Colonic mucosa (tissue), 4 donors: ENCODE data around the gene LIME1. TPM values are rescaled to one million over a fixed set of nuclear protein-coding genes. Genes with fewer than 3 reads are reported as not detected.

ENCODE experiments used
- DNase-seq: peaks from one replicate; pipeline ENCODE4 v3.0.0-alpha.2; 2020
- H3K27ac ChIP-seq: fragments of 200-600 bp; one replicate; pipeline ENCODE4 v1.8.0; 2021
- H3K27me3 ChIP-seq: fragments of 200-600 bp; one replicate; pipeline ENCODE4 v1.8.0; 2021
- H3K36me3 ChIP-seq: fragments of 200-600 bp; one replicate; pipeline ENCODE4 v1.8.0; 2021
- H3K4me1 ChIP-seq: fragments of 200-600 bp; one replicate; pipeline ENCODE4 v1.8.0; 2021; ENCODE audit warnings: mild to moderate bottlenecking
- H3K4me3 ChIP-seq: fragments of 200-600 bp; one replicate; pipeline ENCODE4 v1.8.0; 2021
- H3K9ac ChIP-seq, 2 donors: one replicate each; pipeline ENCODE4 v1.7.0; 2013; ENCODE audit warnings: control low read depth in 2 of 2, low read depth in 2 of 2, low read length in 2 of 2
- H3K9me3 ChIP-seq: fragments of 200-600 bp; one replicate; pipeline ENCODE4 v1.8.0; 2021
- CTCF ChIP-seq: fragments of 200-600 bp; IDR thresholded peaks from one replicate; pipeline ENCODE4 v1.8.0; 2022; ENCODE audit warnings: antibody characterized with exemption, mild to moderate bottlenecking
- intact Hi-C: fragments of 100-400 bp; cut with DNase I; formaldehyde crosslinking; loops from one replicate; pipeline ENCODE4 v1.14.1; 2022
- total RNA-seq, 2 donors: library from RNA; stranded (reverse); fragmentation: NEBNext Ultra II Directional in 1 of 2; extraction: Animal tissue kit (Norgen Biotek cat#: 25700) in 1 of 2; gene quantifications; one replicate each; pipeline ENCODE4 v1.2.1, GENCODE V29; 2021
- donor health status: healthy.
- donor health status: DM: no; HTN: no; CAD: no.
- donor health status: DM: no; HTN: no; CAD: no.

LIME1 gene
- total RNA-seq, 2 donors from 2014 or later = 10.8 to 20.0 TPM

GRCh38 chr20:63696306-63696627 lies 40.2 kb upstream of the LIME1 start:
- Histone ChIP-seq H3K27me3 (no peaks in the 10 kb centered on the region), H3K4me3 (peak overlapping the region; percentile 42), H3K36me3 (no peaks in the 10 kb centered on the region), H3K9ac (peak overlapping the region in 1 of 2 donors; percentile 34), H3K27ac (peak overlapping the region; percentile 59), H3K9me3 (no peaks in the 10 kb centered on the region), H3K4me1 (peaks cover 38% of the 10 kb centered on the region)
- intact Hi-C loops = no loop called here
- DNase-seq = peak; percentile 64
- no peak for TF ChIP-seq CTCF

GRCh38 chr20:63696628-63697356 lies 39.7 kb upstream of the LIME1 start, which contains the start of gene TNFRSF6B:
TNFRSF6B (plus strand) TSS chr20:63696652; CDS start chr20:63696768, 116 bp downstream.
- H3K9ac ChIP-seq = peak within 1 kb of the TSS; percentile 33 to 34
- H3K4me1 ChIP-seq = peaks cover 32% of the 10 kb centered on the region
- no peak for TF ChIP-seq CTCF
- peak within 1 kb of the TSS; percentile 60 for H3K27ac ChIP-seq
- no peaks in the 10 kb centered on the region for H3K27me3 ChIP-seq
- H3K4me3 ChIP-seq = peak within 1 kb of the TSS; percentile 42
- H3K9me3 ChIP-seq = no peaks in the 10 kb centered on the region
- intact Hi-C loops = no loop called here
- DNase-seq = no peak
- no peaks in the 10 kb centered on the region for H3K36me3 ChIP-seq

- DNase-seq = no peak
- TF ChIP-seq CTCF = no peak
- no peaks in the 10 kb centered on the region for H3K9me3 ChIP-seq
- H3K36me3 ChIP-seq = no peaks in the 10 kb centered on the region
- H3K27ac ChIP-seq = peak overlapping the region; percentile 60
- intact Hi-C loops = no loop called here
- peaks cover 27% of the 10 kb centered on the region for H3K4me1 ChIP-seq
- H3K4me3 ChIP-seq = peak overlapping the region; percentile 42
- peak overlapping the region; percentile 33 to 34 for H3K9ac ChIP-seq
- no peaks in the 10 kb centered on the region for H3K27me3 ChIP-seq
Measured at GRCh38 chr20:63697357-63697867, 39.1 kb upstream of the LIME1 start.

- Histone ChIP-seq H3K9ac (no peak overlapping the region), H3K4me1 (peaks cover 27% of the 10 kb centered on the region), H3K27ac (peak overlapping the region; percentile 60), H3K36me3 (no peaks in the 10 kb centered on the region), H3K27me3 (no peaks in the 10 kb centered on the region), H3K9me3 (no peaks in the 10 kb centered on the region), H3K4me3 (peak overlapping the region; percentile 42)
- DNase-seq = no peak
- intact Hi-C loops = no loop called here
- TF ChIP-seq CTCF = no peak
Measured at GRCh38 chr20:63697868-63698545, 38.5 kb upstream of the LIME1 start.

- intact Hi-C loops = no loop called here
- TF ChIP-seq CTCF = no peak
- DNase-seq = no peak
- Histone ChIP-seq H3K27me3 (no peaks in the 10 kb centered on the region), H3K9ac (no peak overlapping the region), H3K9me3 (no peaks in the 10 kb centered on the region), H3K27ac (peak overlapping the region; percentile 60), H3K4me3 (peak overlapping the region; percentile 5), H3K36me3 (no peaks in the 10 kb centered on the region), H3K4me1 (peaks cover 27% of the 10 kb centered on the region)
Measured at GRCh38 chr20:63698739-63699465, 37.6 kb upstream of the LIME1 start.
